HL-60 (cell line): ENCODE measurements around the gene TEDDM1.

Experiments
- POLR2AphosphoS5 ChIP-seq: IDR thresholded peaks from 2 replicates; pipeline ENCODE4 v1.6.1; 2012; ENCODE audit warnings: low read depth
- TF ChIP-seq, protein P1 (sequence below): IDR thresholded peaks from one replicate; pipeline ENCODE4 v1.5.1; 2011; ENCODE audit warnings: low read length, control low read depth, inconsistent platforms; ENCODE audit not compliant: insufficient read depth
- TF ChIP-seq, protein P2 (sequence below): IDR thresholded peaks from 2 replicates; pipeline ENCODE4 v1.6.1; 2012; ENCODE audit warnings: low read depth; ENCODE audit not compliant: insufficient replicate concordance

DNA sequence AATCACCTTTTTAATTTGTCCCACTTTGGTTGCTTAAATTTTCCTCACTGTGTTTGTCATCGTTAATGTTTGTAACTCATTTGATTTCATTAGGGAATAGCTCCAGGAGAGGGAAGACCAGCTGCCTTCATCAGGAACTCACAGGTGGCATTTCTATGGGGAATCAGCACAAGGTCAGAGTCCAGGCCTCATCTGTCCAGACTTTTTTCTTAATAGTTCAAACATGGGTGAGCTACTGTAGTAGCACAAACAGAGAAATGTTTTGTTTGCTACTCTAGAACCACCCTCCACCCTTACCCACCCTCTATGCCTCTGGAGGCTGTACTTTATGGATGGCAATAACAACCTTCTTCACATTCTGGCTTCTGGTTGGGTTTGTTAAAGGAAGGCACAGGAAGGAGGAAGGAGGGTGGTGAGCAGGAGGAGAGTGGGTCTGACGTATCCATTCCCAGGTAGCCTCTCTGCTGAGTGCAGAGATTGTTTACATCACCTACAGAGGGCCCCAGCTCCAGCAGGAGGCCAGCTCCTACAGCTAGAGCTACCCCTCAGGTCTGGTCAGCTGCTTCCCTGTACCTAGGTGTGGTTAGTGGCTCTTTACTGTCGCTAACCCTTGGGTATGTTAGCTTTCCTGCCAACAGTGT, 8.1 kb upstream of the TEDDM1 start:
- TF ChIP-seq, protein P1, sequence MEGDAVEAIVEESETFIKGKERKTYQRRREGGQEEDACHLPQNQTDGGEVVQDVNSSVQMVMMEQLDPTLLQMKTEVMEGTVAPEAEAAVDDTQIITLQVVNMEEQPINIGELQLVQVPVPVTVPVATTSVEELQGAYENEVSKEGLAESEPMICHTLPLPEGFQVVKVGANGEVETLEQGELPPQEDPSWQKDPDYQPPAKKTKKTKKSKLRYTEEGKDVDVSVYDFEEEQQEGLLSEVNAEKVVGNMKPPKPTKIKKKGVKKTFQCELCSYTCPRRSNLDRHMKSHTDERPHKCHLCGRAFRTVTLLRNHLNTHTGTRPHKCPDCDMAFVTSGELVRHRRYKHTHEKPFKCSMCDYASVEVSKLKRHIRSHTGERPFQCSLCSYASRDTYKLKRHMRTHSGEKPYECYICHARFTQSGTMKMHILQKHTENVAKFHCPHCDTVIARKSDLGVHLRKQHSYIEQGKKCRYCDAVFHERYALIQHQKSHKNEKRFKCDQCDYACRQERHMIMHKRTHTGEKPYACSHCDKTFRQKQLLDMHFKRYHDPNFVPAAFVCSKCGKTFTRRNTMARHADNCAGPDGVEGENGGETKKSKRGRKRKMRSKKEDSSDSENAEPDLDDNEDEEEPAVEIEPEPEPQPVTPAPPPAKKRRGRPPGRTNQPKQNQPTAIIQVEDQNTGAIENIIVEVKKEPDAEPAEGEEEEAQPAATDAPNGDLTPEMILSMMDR = no peak
- TF ChIP-seq, protein P2, sequence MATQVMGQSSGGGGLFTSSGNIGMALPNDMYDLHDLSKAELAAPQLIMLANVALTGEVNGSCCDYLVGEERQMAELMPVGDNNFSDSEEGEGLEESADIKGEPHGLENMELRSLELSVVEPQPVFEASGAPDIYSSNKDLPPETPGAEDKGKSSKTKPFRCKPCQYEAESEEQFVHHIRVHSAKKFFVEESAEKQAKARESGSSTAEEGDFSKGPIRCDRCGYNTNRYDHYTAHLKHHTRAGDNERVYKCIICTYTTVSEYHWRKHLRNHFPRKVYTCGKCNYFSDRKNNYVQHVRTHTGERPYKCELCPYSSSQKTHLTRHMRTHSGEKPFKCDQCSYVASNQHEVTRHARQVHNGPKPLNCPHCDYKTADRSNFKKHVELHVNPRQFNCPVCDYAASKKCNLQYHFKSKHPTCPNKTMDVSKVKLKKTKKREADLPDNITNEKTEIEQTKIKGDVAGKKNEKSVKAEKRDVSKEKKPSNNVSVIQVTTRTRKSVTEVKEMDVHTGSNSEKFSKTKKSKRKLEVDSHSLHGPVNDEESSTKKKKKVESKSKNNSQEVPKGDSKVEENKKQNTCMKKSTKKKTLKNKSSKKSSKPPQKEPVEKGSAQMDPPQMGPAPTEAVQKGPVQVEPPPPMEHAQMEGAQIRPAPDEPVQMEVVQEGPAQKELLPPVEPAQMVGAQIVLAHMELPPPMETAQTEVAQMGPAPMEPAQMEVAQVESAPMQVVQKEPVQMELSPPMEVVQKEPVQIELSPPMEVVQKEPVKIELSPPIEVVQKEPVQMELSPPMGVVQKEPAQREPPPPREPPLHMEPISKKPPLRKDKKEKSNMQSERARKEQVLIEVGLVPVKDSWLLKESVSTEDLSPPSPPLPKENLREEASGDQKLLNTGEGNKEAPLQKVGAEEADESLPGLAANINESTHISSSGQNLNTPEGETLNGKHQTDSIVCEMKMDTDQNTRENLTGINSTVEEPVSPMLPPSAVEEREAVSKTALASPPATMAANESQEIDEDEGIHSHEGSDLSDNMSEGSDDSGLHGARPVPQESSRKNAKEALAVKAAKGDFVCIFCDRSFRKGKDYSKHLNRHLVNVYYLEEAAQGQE = no peak
- TF ChIP-seq POLR2AphosphoS5 = no peak
